Subcutaneous abdominal adipose tissue (tissue), 5 donors: ENCODE results near the gene PLCB1.

ENCODE experiments used
- H3K27ac ChIP-seq: one replicate; pipeline ENCODE4 v1.7.0; 2013; ENCODE audit warnings: low read depth, mild to moderate bottlenecking, inconsistent platforms, low read length, moderate library complexity
- H3K27me3 ChIP-seq, 5 donors: one replicate each; pipeline ENCODE4 v1.7.0; 2013; ENCODE audit warnings: low read length in 5 of 5, inconsistent platforms in 1 of 5; ENCODE audit not compliant: control insufficient read depth in 5 of 5, insufficient read depth in 4 of 5
- H3K36me3 ChIP-seq, 5 donors: one replicate each; pipeline ENCODE4 v1.7.0; 2013; ENCODE audit warnings: low read length in 5 of 5; ENCODE audit not compliant: control insufficient read depth in 5 of 5, insufficient read depth in 5 of 5
- H3K4me1 ChIP-seq, 5 donors: one replicate each; pipeline ENCODE4 v1.7.0; 2013; ENCODE audit warnings: low read length in 5 of 5, mild to moderate bottlenecking in 3 of 5, moderate library complexity in 1 of 5; ENCODE audit not compliant: control insufficient read depth in 5 of 5, insufficient read depth in 5 of 5
- H3K4me3 ChIP-seq, 5 donors: one replicate each; pipeline ENCODE4 v1.7.0; 2013; ENCODE audit warnings: low read length in 5 of 5, low read depth in 1 of 5
- H3K9ac ChIP-seq, 5 donors: one replicate each; pipeline ENCODE4 v1.7.0; 2013; ENCODE audit warnings: low read length in 5 of 5, mild to moderate bottlenecking in 4 of 5, moderate library complexity in 3 of 5
- H3K9me3 ChIP-seq, 5 donors: one replicate each; pipeline ENCODE4 v1.7.0; 2013; ENCODE audit warnings: low read length in 5 of 5; ENCODE audit not compliant: control insufficient read depth in 5 of 5
- donor health status: healthy.
- donor health status: healthy.
- donor health status: healthy.
- donor health status: healthy.
- donor health status: healthy.

Gene PLCB1

GRCh38 chr20:8251201-8251575 is 119.1 kb downstream of the PLCB1 start:
- H3K4me1 ChIP-seq, result no peaks in the 10 kb centered on the region
- no peak overlapping the region for H3K9ac ChIP-seq
- no peaks in the 10 kb centered on the region for H3K36me3 ChIP-seq
- H3K9me3 ChIP-seq, result no peaks in the 10 kb centered on the region
- H3K27ac ChIP-seq, result no peak overlapping the region
- no peak overlapping the region for H3K4me3 ChIP-seq
- H3K27me3 ChIP-seq, result no peaks in the 10 kb centered on the region

- Histone ChIP-seq H3K27me3 (no peaks in the 10 kb centered on the region), H3K4me1 (no peaks in the 10 kb centered on the region), H3K27ac (no peak overlapping the region), H3K4me3 (no peak overlapping the region), H3K9ac (no peak overlapping the region), H3K9me3 (no peaks in the 10 kb centered on the region), H3K36me3 (no peaks in the 10 kb centered on the region)
These were observed 123.0 kb downstream of the PLCB1 start for GRCh38 chr20:8254911-8255582.

GRCh38 chr20:8255945-8256632 is 124.0 kb downstream of the PLCB1 start:
- Histone ChIP-seq H3K36me3 (no peaks in the 10 kb centered on the region), H3K9me3 (no peaks in the 10 kb centered on the region), H3K9ac (no peak overlapping the region), H3K4me3 (no peak overlapping the region), H3K4me1 (peaks cover 0 to 4% (median 0%) of the 10 kb centered on the region in 5 donors), H3K27ac (no peak overlapping the region), H3K27me3 (no peaks in the 10 kb centered on the region)

- Histone ChIP-seq H3K27ac (no peak overlapping the region), H3K4me1 (peaks cover 0 to 4% (median 0%) of the 10 kb centered on the region in 5 donors), H3K4me3 (no peak overlapping the region), H3K9me3 (no peaks in the 10 kb centered on the region), H3K27me3 (no peaks in the 10 kb centered on the region), H3K9ac (no peak overlapping the region), H3K36me3 (no peaks in the 10 kb centered on the region)
These were observed 128.8 kb downstream of the PLCB1 start for GRCh38 chr20:8260837-8261251.

- no peak overlapping the region for H3K27ac ChIP-seq
- H3K4me3 ChIP-seq, result no peak overlapping the region
- no peak overlapping the region for H3K9ac ChIP-seq
- H3K9me3 ChIP-seq, result no peaks in the 10 kb centered on the region
- no peaks in the 10 kb centered on the region for H3K36me3 ChIP-seq
- peaks cover 0 to 4% (median 0%) of the 10 kb centered on the region in 5 donors for H3K4me1 ChIP-seq
- no peaks in the 10 kb centered on the region for H3K27me3 ChIP-seq
These were observed 130.7 kb downstream of the PLCB1 start for GRCh38 chr20:8262721-8263120.

GRCh38 chr20:8265588-8265987 is 133.5 kb downstream of the PLCB1 start:
- Histone ChIP-seq H3K4me3 (no peak overlapping the region), H3K4me1 (peaks cover 0 to 4% (median 0%) of the 10 kb centered on the region in 5 donors), H3K27ac (no peak overlapping the region), H3K36me3 (no peaks in the 10 kb centered on the region), H3K27me3 (no peaks in the 10 kb centered on the region), H3K9me3 (no peaks in the 10 kb centered on the region), H3K9ac (no peak overlapping the region)

- no peaks in the 10 kb centered on the region for H3K36me3 ChIP-seq
- no peaks in the 10 kb centered on the region for H3K27me3 ChIP-seq
- H3K9me3 ChIP-seq, result no peaks in the 10 kb centered on the region
- no peak overlapping the region for H3K4me3 ChIP-seq
- H3K4me1 ChIP-seq, result no peaks in the 10 kb centered on the region
- no peak overlapping the region for H3K27ac ChIP-seq
- H3K9ac ChIP-seq, result no peak overlapping the region
These were observed 134.9 kb downstream of the PLCB1 start for GRCh38 chr20:8267009-8267408.

GRCh38 chr20:8271727-8272126 is 139.7 kb downstream of the PLCB1 start:
- no peaks in the 10 kb centered on the region for H3K9me3 ChIP-seq
- H3K27me3 ChIP-seq, result no peaks in the 10 kb centered on the region
- no peak overlapping the region for H3K9ac ChIP-seq
- H3K4me3 ChIP-seq, result no peak overlapping the region
- H3K36me3 ChIP-seq, result no peaks in the 10 kb centered on the region
- H3K27ac ChIP-seq, result no peak overlapping the region
- H3K4me1 ChIP-seq, result no peaks in the 10 kb centered on the region

GRCh38 chr20:8272766-8273165 is 140.7 kb downstream of the PLCB1 start:
- Histone ChIP-seq H3K27ac (no peak overlapping the region), H3K4me3 (no peak overlapping the region), H3K36me3 (no peaks in the 10 kb centered on the region), H3K9ac (no peak overlapping the region), H3K4me1 (no peaks in the 10 kb centered on the region), H3K9me3 (no peaks in the 10 kb centered on the region), H3K27me3 (no peaks in the 10 kb centered on the region)

- Histone ChIP-seq H3K4me1 (peaks cover 0 to 4% (median 0%) of the 10 kb centered on the region in 5 donors), H3K9ac (no peak overlapping the region), H3K9me3 (no peaks in the 10 kb centered on the region), H3K4me3 (no peak overlapping the region), H3K27me3 (no peaks in the 10 kb centered on the region), H3K27ac (no peak overlapping the region), H3K36me3 (no peaks in the 10 kb centered on the region)
These were observed 152.8 kb downstream of the PLCB1 start for GRCh38 chr20:8284902-8285301.
